ENCODE results near the gene SLC1A1.

DNA sequence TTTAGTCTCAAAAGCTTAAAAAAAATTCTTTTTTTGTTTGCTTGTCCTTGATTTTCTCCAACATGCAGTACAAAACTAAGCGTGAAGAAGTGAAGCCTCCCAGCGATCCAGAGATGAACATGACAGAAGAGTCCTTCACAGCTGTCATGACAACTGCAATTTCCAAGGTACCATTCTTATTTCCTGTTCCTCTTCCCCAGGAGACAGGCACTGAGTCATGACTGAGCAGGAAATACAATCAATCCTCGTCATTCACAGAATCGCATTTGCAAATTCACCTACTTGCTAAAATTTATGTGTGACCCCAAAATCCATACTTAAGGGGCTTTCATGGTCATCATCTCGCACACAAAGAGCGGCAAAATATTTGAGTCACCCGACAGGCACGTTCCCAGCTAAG lies 77.3 kb downstream of the SLC1A1 start:
- no peak for TF ChIP-seq POLR2AphosphoS5 (IDR thresholded peaks at IDR 0.05; ENCODE audit: borderline replicate concordance, low read depth, low read length)
- no peak for TF ChIP-seq EZH2 (IDR thresholded peaks at IDR 0.05)
- TF ChIP-seq FOXP2 (optimal IDR thresholded peaks at IDR 0.05; ENCODE audit: control extremely low read depth, extremely low read length, insufficient read depth) = no peak
